ENCODE measurements around the gene MORN1.

- no peak for TF ChIP-seq CTCF (IDR thresholded peaks at IDR 0.05)
- TF ChIP-seq POLR2A (IDR thresholded peaks at IDR 0.05): no peak
- no peak for TF ChIP-seq POLR2AphosphoS5 (IDR thresholded peaks at IDR 0.05; ENCODE audit: insufficient read depth in 1 of 2, low read depth in 1 of 2)
These were observed 102.4 kb downstream of the MORN1 start for GRCh38 chr1:2288816-2289536.
